H1 (cell line): ENCODE measurements around the gene GNL2. TPM values are rescaled to one million over a fixed set of nuclear protein-coding genes. Genes with fewer than 3 reads are reported as not detected.

ENCODE experiments used
- CTCF ChIA-PET: fragments of 300-600 bp; sonication (Branson Sonifier 250); formaldehyde crosslinking; loops from one replicate; lab custom pipeline; 2021; ENCODE audit not compliant: partially characterized antibody; lab: Charles Lee
- POLR2A ChIA-PET: fragments of 300-600 bp; sonication (Branson Sonifier 250); formaldehyde crosslinking; loops from one replicate; lab custom pipeline; 2021; ENCODE audit warnings: inconsistent platforms; ENCODE audit not compliant: partially characterized antibody; lab: Charles Lee
- DNase-seq, 2 experiments: peaks; one replicate each; pipeline versions ENCODE4 v3.0.0 to v3.0.0-alpha.2; 2010 to 2022; ENCODE audit warnings: low spot score in 2 of 2, low read depth in 1 of 2, mixed read lengths in 1 of 2
- FAIRE-seq: peaks from 2 replicates; lab custom pipeline; 2011; peaks lifted over from hg19 to GRCh38; lab: Jason Lieb, UNC
- H2AFZ ChIP-seq: 2 replicates; pipeline ENCODE4 v1.8.1; 2012; ENCODE audit warnings: low read length, inconsistent platforms
- H2AK5ac ChIP-seq: 2 replicates; pipeline ENCODE4 v1.6.1; 2013; ENCODE audit warnings: low read depth, low read length
- H2BK120ac ChIP-seq: replicated peaks from 2 replicates; pipeline ENCODE3; 2013; ENCODE audit warnings: low read depth, low read length, inconsistent platforms
- H2BK12ac ChIP-seq: 2 replicates; pipeline ENCODE4 v1.6.1; 2013; ENCODE audit warnings: low read depth, low read length
- H2BK15ac ChIP-seq: 2 replicates; pipeline ENCODE4 v1.6.1; 2013; ENCODE audit warnings: low read length
- H2BK20ac ChIP-seq: 2 replicates; pipeline ENCODE4 v1.6.1; 2013; ENCODE audit warnings: low read length
- H2BK5ac ChIP-seq: 2 replicates; pipeline ENCODE4 v1.6.1; 2013; ENCODE audit warnings: low read depth, low read length
- H3K14ac ChIP-seq: 2 replicates; pipeline ENCODE4 v1.6.1; 2013; ENCODE audit warnings: inconsistent platforms; ENCODE audit not compliant: insufficient read length
- H3K18ac ChIP-seq: 2 replicates; pipeline ENCODE4 v1.6.1; 2013; ENCODE audit warnings: low read length; ENCODE audit errors: extremely low read depth
- H3K23ac ChIP-seq: 2 replicates; pipeline ENCODE4 v1.6.1; 2013; ENCODE audit warnings: inconsistent platforms; ENCODE audit not compliant: insufficient read length
- H3K23me2 ChIP-seq: 2 replicates; pipeline ENCODE4 v1.6.1; 2013; ENCODE audit warnings: low read depth, low read length
- H3K27ac ChIP-seq: 2 replicates; pipeline ENCODE4 v1.6.1; 2011; ENCODE audit warnings: low read depth, low read length, inconsistent platforms
- H3K27me3 ChIP-seq, 4 experiments: replicated peaks in 1 of 4; 1 replicate in 1 of 4; 2 replicates in 3 of 4; pipeline versions ENCODE4 v1.6.1 to v1.8.1; 2011 to 2013; ENCODE audit warnings: low read length in 3 of 4, mild to moderate bottlenecking in 3 of 4, inconsistent platforms in 2 of 4, mixed read lengths in 2 of 4, moderate library complexity in 1 of 4; ENCODE audit not compliant: control insufficient read depth in 3 of 4, insufficient read depth in 3 of 4; ENCODE audit errors: extremely low read depth in 1 of 4
- H3K36me3 ChIP-seq, 4 experiments: 2 replicates each; pipeline versions ENCODE4 v1.6.1 to v1.8.1; 2011 to 2013; ENCODE audit warnings: mild to moderate bottlenecking in 4 of 4, low read length in 3 of 4, moderate library complexity in 2 of 4, control low read depth in 1 of 4, inconsistent platforms in 1 of 4; ENCODE audit not compliant: insufficient read depth in 4 of 4, control insufficient read depth in 2 of 4
- H3K4ac ChIP-seq: replicated peaks from 2 replicates; pipeline ENCODE3; 2013; ENCODE audit warnings: low read length, low read depth, mixed read lengths, inconsistent platforms; ENCODE audit not compliant: insufficient read length
- H3K4me1 ChIP-seq, 4 experiments: replicated peaks in 1 of 4; 1 replicate in 1 of 4; 2 replicates in 3 of 4; pipeline versions ENCODE4 v1.6.1 to v1.8.1; 2011 to 2013; ENCODE audit warnings: low read length in 3 of 4, inconsistent platforms in 2 of 4, mixed read lengths in 1 of 4; ENCODE audit not compliant: insufficient read depth in 4 of 4, control insufficient read depth in 3 of 4
- H3K4me2 ChIP-seq, 2 experiments: 2 replicates each; pipeline versions ENCODE4 v1.6.1 to v1.8.1; 2011 to 2013; ENCODE audit warnings: low read depth in 2 of 2, low read length in 2 of 2, control low read depth in 1 of 2, inconsistent platforms in 1 of 2, mild to moderate bottlenecking in 1 of 2; ENCODE audit not compliant: insufficient read depth in 1 of 2
- H3K4me3 ChIP-seq, 4 experiments: fragments of 200-600, 300-600 bp in 1 of 4; sonication (generic), shearing (Covaris generic), sonication (Bioruptor Twin) in 1 of 4; 2 replicates each; pipeline versions ENCODE4 v1.5.1 to v1.8.1; 2011 to 2016; ENCODE audit warnings: low read length in 4 of 4, low read depth in 3 of 4, control low read depth in 2 of 4, inconsistent platforms in 2 of 4, mild to moderate bottlenecking in 2 of 4, mixed read lengths in 1 of 4, moderate library complexity in 1 of 4; ENCODE audit not compliant: insufficient read depth in 2 of 4; ENCODE audit errors: extremely low read depth in 1 of 4
- H3K56ac ChIP-seq: replicated peaks from 2 replicates; pipeline ENCODE3; 2013; ENCODE audit warnings: low read depth, mild to moderate bottlenecking, mixed read lengths, low read length, inconsistent platforms; ENCODE audit not compliant: insufficient read length
- H3K79me1 ChIP-seq: 2 replicates; pipeline ENCODE4 v1.6.1; 2013; ENCODE audit warnings: low read depth, low read length, control low read depth
- H3K79me2 ChIP-seq, 2 experiments: 2 replicates each; pipeline versions ENCODE4 v1.6.1 to v1.8.1; 2012 to 2013; ENCODE audit warnings: low read length in 2 of 2, mild to moderate bottlenecking in 2 of 2, inconsistent platforms in 1 of 2; ENCODE audit not compliant: insufficient read depth in 2 of 2, control insufficient read depth in 1 of 2
- H3K9ac ChIP-seq, 4 experiments: replicated peaks in 1 of 4; 1 replicate in 1 of 4; 2 replicates in 3 of 4; pipeline versions ENCODE4 v1.6.1 to v1.8.1; 2011 to 2013; ENCODE audit warnings: low read depth in 3 of 4, low read length in 3 of 4, control low read depth in 2 of 4, mild to moderate bottlenecking in 2 of 4, moderate library complexity in 2 of 4, inconsistent platforms in 1 of 4; ENCODE audit errors: extremely low read depth in 1 of 4
- H3K9me3 ChIP-seq, 2 experiments: 2 replicates each; pipeline versions ENCODE4 v1.6.1 to v1.8.1; 2012 to 2013; ENCODE audit warnings: mild to moderate bottlenecking in 2 of 2, moderate library complexity in 2 of 2, control low read depth in 1 of 2, inconsistent platforms in 1 of 2, low read depth in 1 of 2, low read length in 1 of 2, mixed read lengths in 1 of 2; ENCODE audit not compliant: insufficient read depth in 2 of 2
- H4K20me1 ChIP-seq, 2 experiments: replicated peaks in 1 of 2; 2 replicates each; pipeline versions ENCODE3 to v1.8.1; 2011 to 2013; ENCODE audit warnings: inconsistent platforms in 2 of 2, low read length in 2 of 2, mild to moderate bottlenecking in 1 of 2; ENCODE audit not compliant: insufficient read depth in 2 of 2, control insufficient read depth in 1 of 2
- H4K5ac ChIP-seq: 2 replicates; pipeline ENCODE4 v1.6.1; 2013; ENCODE audit warnings: low read length, low read depth, mixed read lengths, inconsistent platforms; ENCODE audit not compliant: insufficient read length
- H4K8ac ChIP-seq: 2 replicates; pipeline ENCODE4 v1.8.0; 2013; ENCODE audit warnings: mild to moderate bottlenecking, moderate library complexity, low read length, inconsistent platforms; ENCODE audit not compliant: insufficient read depth; ENCODE audit errors: extremely low read depth
- H4K91ac ChIP-seq: replicated peaks from 2 replicates; pipeline ENCODE3; 2013; ENCODE audit warnings: low read length, mixed read lengths, inconsistent platforms; ENCODE audit not compliant: insufficient read length
- POU5F1 ChIP-seq: IDR thresholded peaks from 2 replicates; pipeline ENCODE4 v1.6.1; 2011; ENCODE audit warnings: low read depth, mild to moderate bottlenecking, low read length, moderate library complexity
- SIN3A ChIP-seq, 2 experiments: IDR thresholded peaks in 1 of 2; conservative IDR thresholded peaks in 1 of 2; 2 replicates each; pipeline ENCODE4 v1.6.1; 2011 to 2012; ENCODE audit warnings: low read length in 2 of 2, improper control_type of control experiment in 1 of 2, low read depth in 1 of 2, mild to moderate bottlenecking in 1 of 2
- WGBS, 2 experiments: shearing (Covaris generic) in 1 of 2; methylation state at CpG; one replicate each; pipeline versions ENCODE4 v1.1.6 to v1.1.7; 2013 to 2015; ENCODE audit warnings: low lambda C conversion rate in 2 of 2, mixed read lengths in 2 of 2, inconsistent platforms in 1 of 2, low coverage in 1 of 2, missing lambda C conversion rate in 1 of 2; ENCODE audit not compliant: insufficient replicate concordance in 2 of 2, insufficient coverage in 1 of 2, insufficient read length in 1 of 2; ENCODE audit errors: extremely low coverage in 1 of 2, missing lambda C conversion rate in 1 of 2; 5-methylcytosine and 5-hydroxymethylcytosine counted together
- polyA plus RNA-seq, 7 experiments: library from polyadenylated mRNA; depleted of rRNA in 3 of 7; stranded (reverse) in 5 of 7; unstranded in 2 of 7; fragments of >200 nt in 5 of 7; fragments of 200-250 nt in 2 of 7; gene quantifications; 1 replicate in 5 of 7; 2 replicates in 1 of 7; 4 replicates in 1 of 7; pipeline versions ENCODE4 v1.2.1 to v1.2.3, GENCODE V29; 2011 to 2013; ENCODE audit warnings: missing spikeins in 2 of 7, mixed read lengths in 2 of 7
- total RNA-seq: library from RNA; stranded (reverse); fragmentation: NEBNext Ultra II Directional; extraction: Animal tissue kit (Norgen Biotek cat#: 25700); gene quantifications from 2 replicates; pipeline ENCODE4 v1.2.1, GENCODE V29; 2021

GNL2 gene
- total and polyA plus RNA-seq, 2 of the 8 experiments (the other 6 are each of a cell fraction or from before 2014, with no cell fraction given): 22.2 to 88.3 TPM

DNA sequence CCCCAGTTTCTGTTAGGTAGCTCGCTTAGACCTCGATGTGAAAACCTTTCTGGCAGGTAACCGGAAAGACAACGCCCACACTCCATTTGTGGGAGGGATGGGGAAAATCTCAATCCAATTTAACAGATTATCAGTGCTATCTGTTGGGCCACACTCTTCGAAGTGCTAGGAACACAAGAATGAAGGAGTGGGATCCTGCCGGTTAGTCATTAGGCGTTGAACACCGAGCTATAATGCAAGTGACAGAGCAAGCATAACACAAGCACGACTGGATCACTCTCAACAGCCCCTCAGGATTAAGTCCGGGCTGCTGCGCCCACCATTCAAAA, 42.2 kb downstream of the GNL2 start:
- DNase-seq (no peak), FAIRE-seq (no peak)
- H2BK15ac ChIP-seq: no peak overlapping the region
- peak overlapping the region; percentile 96; the same call in 1 of the 2 replicates for H2BK5ac ChIP-seq
- H2AK5ac ChIP-seq: no peak overlapping the region
- peak overlapping the region; percentile 85 to 98 (median 87) for H3K9ac ChIP-seq
- H3K14ac ChIP-seq: no peak overlapping the region
- H4K5ac ChIP-seq: no peak overlapping the region
- H3K79me1 ChIP-seq: peaks cover 4% of the 10 kb centered on the region; the same call in 1 of the 2 replicates
- no peak overlapping the region for H3K56ac ChIP-seq
- no peak overlapping the region for H2BK120ac ChIP-seq
- H2BK12ac ChIP-seq: no peak overlapping the region
- no peak overlapping the region for H3K18ac ChIP-seq
- peaks cover 8 to 16% of the 10 kb centered on the region in 2 experiments; a peak in 3 of 4 replicates for H3K79me2 ChIP-seq
- POLR2A ChIA-PET: interaction anchor here (2.2 kb wide), 1 partner anchor 138 kb away, joined by 7 read pairs; the partner anchor contains the start of gene CDCA8
- peaks cover 0 to 7% of the 10 kb centered on the region in 2 experiments for H4K20me1 ChIP-seq
- WGBS, 2 experiments: 13% methylated on average over 11 of the region's 11 CpGs; no CpG with 5 or more reads in 1 of the 2 experiments
- peak overlapping the region; percentile 67 to 92 (median 82) for H3K4me3 ChIP-seq
- H3K23ac ChIP-seq: no peak overlapping the region
- peak overlapping the region; percentile 80; the same call in 1 of the 2 replicates for H3K27ac ChIP-seq
- H3K4ac ChIP-seq: no peak overlapping the region
- peaks cover 0 to 11% (median 0%) of the 10 kb centered on the region in 4 experiments; a peak in 5 of 8 replicates for H3K36me3 ChIP-seq
- CTCF ChIA-PET: interaction anchor here (1.4 kb wide), 1 partner anchor 97 kb away, joined by 3 read pairs; no protein-coding TSS in a partner anchor
- TF ChIP-seq SIN3A (conservative IDR thresholded peaks at IDR 0.05 in 1 of 2, IDR thresholded peaks at IDR 0.05 in 1 of 2; ENCODE audit: low read depth in 1 of 2, low read length in 2 of 2) (0 out of 4 replicates have a peak, but pooled peaks of 1 of the 2 experiments have one; percentile 11), POU5F1 (no peak)
- no peaks in the 10 kb centered on the region for H3K27me3 ChIP-seq
- no peak overlapping the region for H2BK20ac ChIP-seq
- H4K91ac ChIP-seq: no peak overlapping the region
- H4K8ac ChIP-seq: peak overlapping the region; percentile 99
- H2AFZ ChIP-seq: 0 out of 2 replicates have a peak overlapping the region, but pooled peaks have one; percentile 80
- peaks cover 3 to 13% (median 5%) of the 10 kb centered on the region in 4 experiments for H3K4me1 ChIP-seq
- 0 out of 4 replicates have a peak, but pooled peaks cover 0 to 2% of the 10 kb centered on the region in 2 experiments for H3K9me3 ChIP-seq
- peaks cover 6% of the 10 kb centered on the region; the same call in 1 of the 2 replicates for H3K23me2 ChIP-seq
- peak overlapping the region; percentile 75 to 97 for H3K4me2 ChIP-seq
